ENCODE measurements around the gene TP73.
"Not testable (repeated sequence)": the region's sequence is repeated elsewhere in the genome, so short reads cannot be mapped to it uniquely, and the experiment has no call there.

TP73 gene

GRCh38 chr1:3618881-3619671 is 33.2 kb upstream of the TP73 start:
- peak; percentile 52 to 68 for DNase-seq (ENCODE audit: low read depth in 2 of 2)

GRCh38 chr1:3620708-3621107 is 31.6 kb upstream of the TP73 start:
- DNase-seq (ENCODE audit: low read depth in 2 of 2): no peak

GRCh38 chr1:3621151-3621671 is 31.1 kb upstream of the TP73 start:
- not testable (repeated sequence) for DNase-seq (ENCODE audit: low read depth in 2 of 2)

- DNase-seq (ENCODE audit: low read depth in 2 of 2): not testable (repeated sequence)
Measured at GRCh38 chr1:3622102-3622501, 30.2 kb upstream of the TP73 start.

- no peak for DNase-seq (ENCODE audit: low read depth in 2 of 2)
Measured at GRCh38 chr1:3623441-3624199, 28.7 kb upstream of the TP73 start.

- peak; percentile 94 to 95 for DNase-seq (ENCODE audit: low read depth in 2 of 2)
Measured at GRCh38 chr1:3624200-3625136, 27.8 kb upstream of the TP73 start, which contains the start of gene TPRG1L. Gene TPRG1L, plus strand, starts transcription at chr1:3625015. Its CDS starts 58 bp downstream, at chr1:3625073.

- no peak for DNase-seq (ENCODE audit: low read depth in 2 of 2)
Measured at GRCh38 chr1:3625151-3625907, 27.0 kb upstream of the TP73 start.

- DNase-seq (ENCODE audit: low read depth in 2 of 2): no peak
Measured at GRCh38 chr1:3626025-3626424, 26.3 kb upstream of the TP73 start.

GRCh38 chr1:3627515-3628253 is 24.6 kb upstream of the TP73 start:
- DNase-seq (ENCODE audit: low read depth in 2 of 2): no peak

- DNase-seq (ENCODE audit: low read depth in 2 of 2): no peak
Measured at GRCh38 chr1:3628445-3628844, 23.9 kb upstream of the TP73 start.

GRCh38 chr1:3629561-3630160 is 22.7 kb upstream of the TP73 start:
- DNase-seq (ENCODE audit: low read depth in 2 of 2): no peak

GRCh38 chr1:3630161-3630611 is 22.1 kb upstream of the TP73 start:
- no peak for DNase-seq (ENCODE audit: low read depth in 2 of 2)

- DNase-seq (ENCODE audit: low read depth in 2 of 2): no peak
Measured at GRCh38 chr1:3630914-3631313, 21.4 kb upstream of the TP73 start.

GRCh38 chr1:3631320-3632260 is 20.7 kb upstream of the TP73 start:
- no peak for DNase-seq (ENCODE audit: low read depth in 2 of 2)

- no peak for DNase-seq (ENCODE audit: low read depth in 2 of 2)
Measured at GRCh38 chr1:3632298-3632697, 20.0 kb upstream of the TP73 start.

- no peak for DNase-seq (ENCODE audit: low read depth in 2 of 2)
Measured at GRCh38 chr1:3632716-3633343, 19.5 kb upstream of the TP73 start.

- DNase-seq (ENCODE audit: low read depth in 2 of 2): no peak
Measured at GRCh38 chr1:3633344-3634058, 18.8 kb upstream of the TP73 start.
